Stimulated activated CD8-positive, alpha-beta memory T cell treated with anti-CD3 and anti-CD28 coated beads, Interleukin-4, amount 100 ng/mL, for 4 hours (primary cell): Measurements from ENCODE around the gene BCL6.
A peak's percentile ranks its signal among the peaks of the same experiment; 100 is the strongest.

ENCODE experiments used
- DNase-seq, 2 donors: peaks; one replicate each; pipeline ENCODE4 v3.0.0-alpha.2; 2020; ENCODE audit warnings: low read depth in 2 of 2, low spot score in 1 of 2

Gene BCL6

GRCh38 chr3:187763850-187764648, 18.8 kb upstream of the BCL6 start:
- DNase-seq, result no peak

GRCh38 chr3:187762792-187763191, 17.5 kb upstream of the BCL6 start:
- no peak for DNase-seq

DNA sequence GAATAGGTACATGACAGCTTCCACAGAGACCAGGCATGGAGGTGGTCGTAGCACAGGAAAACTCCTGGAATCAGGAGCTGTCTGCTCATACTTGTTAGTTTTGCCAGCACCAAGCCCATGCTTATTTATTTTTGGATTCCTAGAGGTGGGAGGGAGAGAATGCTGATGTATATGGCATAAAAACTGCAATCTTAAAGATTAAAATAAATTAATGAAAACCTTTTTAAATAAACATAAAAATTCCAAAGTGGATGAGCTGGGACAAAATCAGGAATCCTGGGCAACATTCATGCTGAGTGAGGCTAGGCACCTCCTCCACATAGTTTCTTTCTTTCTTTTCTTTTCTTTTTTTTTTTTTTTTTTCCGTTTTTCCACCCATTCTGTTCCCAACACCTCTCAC, 14.3 kb upstream of the BCL6 start:
- no peak for DNase-seq

DNA sequence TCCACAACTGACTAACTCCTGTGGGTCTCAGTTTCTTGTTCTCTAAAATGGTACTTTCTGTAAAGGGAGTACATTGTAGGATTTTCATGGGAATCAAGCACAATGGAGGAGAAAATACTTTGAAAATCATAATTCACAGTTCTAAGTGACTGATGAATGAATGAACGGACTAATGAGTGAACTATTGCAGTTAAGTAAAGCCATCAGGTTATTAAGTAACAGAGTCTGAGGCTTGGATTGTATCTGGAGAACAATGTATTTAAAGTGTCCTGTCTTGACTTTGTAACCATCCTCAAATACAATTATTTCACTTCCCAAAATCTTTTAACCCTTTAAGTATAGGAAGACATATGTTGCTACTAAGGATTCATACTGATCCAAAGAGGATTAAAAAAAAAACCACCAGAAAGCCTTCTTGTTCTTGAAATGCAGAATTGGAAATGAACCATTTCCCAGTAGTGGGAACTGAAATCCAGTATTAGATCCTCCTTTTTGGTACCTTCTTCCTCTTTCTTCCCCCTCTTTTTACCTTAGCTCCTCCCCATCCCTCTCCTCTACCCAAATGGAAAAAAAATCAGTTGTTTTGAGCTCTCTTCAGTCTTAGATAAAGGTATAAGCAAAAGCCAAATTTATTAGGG, 13.2 kb upstream of the BCL6 start:
- DNase-seq, result no peak

DNA sequence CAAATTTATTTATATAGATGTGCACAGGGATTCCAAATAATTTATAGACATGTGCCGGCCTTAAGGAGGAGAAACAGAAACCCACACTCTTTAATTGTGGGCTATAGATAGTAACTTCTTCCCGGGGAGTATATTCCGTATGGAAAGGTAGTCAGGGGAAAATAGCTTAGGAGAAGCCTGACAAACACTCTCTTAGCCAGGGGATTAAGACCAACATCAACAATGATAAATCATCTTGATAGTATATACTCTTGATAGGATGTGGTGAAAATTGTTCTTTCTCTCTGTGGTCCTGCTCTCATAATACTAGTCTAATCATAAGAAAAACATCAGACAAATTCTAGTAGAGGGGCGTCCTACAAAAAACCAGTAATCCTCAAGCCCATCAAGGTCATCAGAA, 8.2 kb upstream of the BCL6 start:
- DNase-seq, result no peak

DNA sequence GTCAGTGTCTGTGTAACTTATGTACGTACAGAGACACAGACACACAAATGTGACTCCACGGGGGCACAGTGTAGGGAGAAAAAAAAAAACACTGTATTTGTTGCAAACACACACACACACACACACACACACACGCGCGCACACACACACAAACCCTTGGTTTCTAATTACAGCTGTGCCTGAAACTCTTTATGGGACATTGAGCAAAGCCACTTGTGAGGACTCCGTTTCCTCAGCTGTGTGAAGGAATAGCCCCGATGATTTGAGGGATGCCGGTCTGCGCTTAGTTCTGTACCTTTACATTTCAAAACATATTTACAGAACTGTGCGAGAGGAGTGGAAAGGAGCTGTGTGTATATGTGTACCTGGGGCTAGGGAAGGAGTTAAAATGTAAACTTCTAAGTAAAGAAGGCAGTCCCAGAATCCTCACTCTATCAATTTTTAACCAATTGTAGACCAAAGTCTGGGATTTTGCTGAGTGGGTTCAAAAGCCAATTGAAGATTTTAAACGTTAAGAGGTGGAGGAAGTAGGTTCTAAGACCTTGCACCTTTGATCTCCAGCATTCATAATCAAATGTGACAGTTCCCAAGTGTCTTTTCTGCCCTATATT, 5.3 kb upstream of the BCL6 start:
- DNase-seq, result no peak

- no peak for DNase-seq
Measured at GRCh38 chr3:187750006-187750512, 4.8 kb upstream of the BCL6 start.

DNA sequence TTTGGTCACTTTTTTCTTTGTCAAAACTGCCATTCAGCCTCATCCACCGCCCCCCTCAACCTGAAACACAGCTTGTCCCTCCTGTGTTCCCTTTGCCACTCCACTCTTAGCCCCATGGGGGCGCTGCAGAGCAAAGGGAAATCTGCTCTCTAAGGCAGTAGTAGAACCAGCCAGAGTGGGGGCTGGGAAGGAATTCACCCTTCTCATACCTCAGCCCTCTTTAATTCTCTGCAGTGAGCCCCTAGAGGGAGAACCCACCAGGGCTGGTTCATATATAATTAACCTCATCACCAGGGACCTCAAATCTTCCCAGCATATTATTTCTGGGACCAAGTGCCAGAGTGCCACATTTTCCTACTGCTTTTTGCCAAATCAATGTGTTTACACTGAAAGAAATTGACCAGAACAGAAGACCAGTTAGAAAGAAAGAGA, 2.8 kb upstream of the BCL6 start:
- DNase-seq, result peak; percentile 79 to 91

DNA sequence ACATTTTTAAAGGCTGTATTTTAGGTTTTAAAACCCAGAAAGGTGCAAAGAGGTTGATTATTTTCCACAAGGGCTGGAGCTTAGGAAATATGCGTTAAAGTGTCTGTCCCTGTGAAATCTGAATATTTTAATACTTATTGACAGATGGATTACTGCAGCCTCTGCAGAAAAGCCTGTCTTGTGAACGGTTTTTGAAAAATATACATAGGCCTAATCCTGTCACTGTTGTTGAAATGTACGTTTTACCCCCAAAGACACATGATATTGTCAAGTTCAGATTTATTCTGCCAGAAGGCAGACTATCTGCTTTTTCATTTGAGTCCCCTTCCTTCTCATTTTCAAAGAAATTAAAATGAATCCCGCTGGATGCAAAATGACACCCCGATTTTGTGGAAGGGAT, 2.2 kb upstream of the BCL6 start:
- no peak for DNase-seq

DNA sequence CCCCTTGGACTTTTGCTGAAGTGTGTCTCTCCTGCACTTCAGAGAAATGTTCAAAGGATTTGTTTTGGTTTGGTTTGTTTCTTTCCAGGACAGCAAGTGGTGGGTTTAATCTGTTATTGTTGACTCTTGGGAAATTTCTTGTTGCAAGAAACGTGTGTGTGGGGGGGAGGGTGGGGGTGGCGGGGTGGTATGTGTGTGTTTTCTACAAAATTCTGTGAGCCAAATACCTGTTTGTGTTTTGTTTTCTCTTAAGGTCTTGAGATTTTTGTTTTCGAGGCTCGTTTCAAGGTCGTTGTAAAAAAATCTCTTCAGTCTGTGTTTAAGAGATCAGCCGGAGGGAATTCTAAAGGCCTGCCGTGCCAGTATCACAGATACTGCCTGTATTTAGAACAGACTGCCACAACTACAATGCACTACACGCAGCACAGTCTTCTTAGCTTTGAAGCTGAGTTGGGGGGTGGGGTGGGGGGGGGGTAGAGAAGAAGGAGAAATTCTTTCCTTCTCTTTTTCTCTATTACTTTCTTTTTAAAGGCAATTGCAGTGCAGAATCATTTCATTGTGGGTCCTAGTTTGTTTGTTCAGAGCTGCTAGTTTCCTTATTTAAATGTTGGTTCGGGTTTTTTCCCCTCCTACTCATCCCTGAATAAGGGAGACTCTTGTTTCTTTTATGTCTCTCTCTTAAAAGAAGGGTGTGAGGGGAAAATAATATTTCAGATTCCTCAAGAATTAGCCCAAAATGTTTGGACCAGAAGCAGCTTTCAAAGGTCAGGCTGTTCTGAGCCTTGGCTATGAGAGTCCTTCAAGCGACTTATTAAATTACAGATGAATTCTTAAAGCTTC, 1.4 kb upstream of the BCL6 start:
- no peak for DNase-seq

DNA sequence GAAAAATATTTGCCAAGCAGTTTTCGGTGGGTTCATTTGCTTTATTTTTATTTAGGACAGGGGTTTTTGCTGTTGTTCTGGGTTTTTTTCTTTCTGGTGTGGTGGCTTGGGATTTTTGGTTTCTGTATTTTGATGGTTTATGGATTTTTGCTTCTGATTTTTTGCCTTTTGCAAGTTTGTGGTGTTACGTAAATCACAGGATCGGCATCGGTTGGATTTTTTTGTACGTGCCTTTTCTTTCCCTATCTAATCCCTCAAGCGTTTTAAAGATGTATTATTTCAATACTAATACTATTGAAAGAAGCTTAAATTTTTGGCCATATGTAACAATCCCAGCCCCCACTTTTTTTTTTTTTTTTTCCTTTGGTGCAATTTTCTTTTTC, 782 bp upstream of the BCL6 start:
- no peak for DNase-seq

- peak in 1 of 2 donors; percentile 10 for DNase-seq
Measured at GRCh38 chr3:187744169-187745151, 808 bp downstream of the BCL6 start.

DNA sequence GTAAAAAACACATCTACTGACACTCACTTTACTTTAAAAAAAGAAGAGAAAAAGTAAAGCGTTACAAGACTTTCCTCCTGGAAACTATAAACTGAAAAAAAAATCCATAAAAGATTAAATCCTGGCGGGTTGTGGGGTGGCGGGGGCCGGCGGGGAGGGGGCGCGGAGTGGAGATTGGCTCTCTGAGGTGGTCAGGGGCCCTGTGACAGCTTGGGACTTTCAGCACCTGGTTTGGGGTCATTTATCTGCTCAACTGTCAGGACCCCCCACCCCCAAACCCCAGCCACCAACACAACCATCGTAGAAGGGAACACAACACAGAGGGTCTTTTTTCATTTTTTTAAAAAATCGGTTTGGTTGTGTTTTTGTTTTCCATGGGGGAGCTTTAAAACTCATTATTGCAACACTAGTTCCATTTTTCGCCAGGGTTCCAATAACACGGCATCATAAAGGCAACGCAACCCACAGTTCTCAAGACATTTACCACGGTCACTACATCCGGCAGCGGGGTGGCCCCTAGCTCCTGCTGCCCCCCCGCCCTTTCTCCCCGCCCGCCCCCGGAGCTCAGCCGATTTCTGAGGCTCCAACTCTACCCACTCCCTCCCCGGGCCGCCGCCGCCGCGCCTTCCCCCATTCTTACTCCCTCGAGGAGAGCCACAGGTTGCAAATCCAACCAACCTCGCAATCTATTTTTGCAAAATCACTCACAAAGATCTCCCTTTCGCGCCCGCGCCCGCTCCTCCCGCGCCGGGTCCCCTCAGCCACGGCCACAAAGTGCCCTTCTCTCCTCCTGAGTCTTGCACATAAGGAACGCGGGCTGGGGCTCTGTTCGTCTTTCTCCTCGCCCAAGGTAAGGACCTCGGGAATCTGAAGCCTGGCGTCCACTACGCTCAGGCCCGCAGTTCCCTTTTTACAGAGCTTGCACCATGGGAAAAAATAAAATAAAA, 1.8 kb downstream of the BCL6 start:
- DNase-seq, result peak in 1 of 2 donors; percentile 30

- no peak for DNase-seq
Measured at GRCh38 chr3:187742351-187743171, 2.7 kb downstream of the BCL6 start.

- DNase-seq, result peak in 1 of 2 donors; percentile 54
Measured at GRCh38 chr3:187741403-187742350, 3.6 kb downstream of the BCL6 start.

DNA sequence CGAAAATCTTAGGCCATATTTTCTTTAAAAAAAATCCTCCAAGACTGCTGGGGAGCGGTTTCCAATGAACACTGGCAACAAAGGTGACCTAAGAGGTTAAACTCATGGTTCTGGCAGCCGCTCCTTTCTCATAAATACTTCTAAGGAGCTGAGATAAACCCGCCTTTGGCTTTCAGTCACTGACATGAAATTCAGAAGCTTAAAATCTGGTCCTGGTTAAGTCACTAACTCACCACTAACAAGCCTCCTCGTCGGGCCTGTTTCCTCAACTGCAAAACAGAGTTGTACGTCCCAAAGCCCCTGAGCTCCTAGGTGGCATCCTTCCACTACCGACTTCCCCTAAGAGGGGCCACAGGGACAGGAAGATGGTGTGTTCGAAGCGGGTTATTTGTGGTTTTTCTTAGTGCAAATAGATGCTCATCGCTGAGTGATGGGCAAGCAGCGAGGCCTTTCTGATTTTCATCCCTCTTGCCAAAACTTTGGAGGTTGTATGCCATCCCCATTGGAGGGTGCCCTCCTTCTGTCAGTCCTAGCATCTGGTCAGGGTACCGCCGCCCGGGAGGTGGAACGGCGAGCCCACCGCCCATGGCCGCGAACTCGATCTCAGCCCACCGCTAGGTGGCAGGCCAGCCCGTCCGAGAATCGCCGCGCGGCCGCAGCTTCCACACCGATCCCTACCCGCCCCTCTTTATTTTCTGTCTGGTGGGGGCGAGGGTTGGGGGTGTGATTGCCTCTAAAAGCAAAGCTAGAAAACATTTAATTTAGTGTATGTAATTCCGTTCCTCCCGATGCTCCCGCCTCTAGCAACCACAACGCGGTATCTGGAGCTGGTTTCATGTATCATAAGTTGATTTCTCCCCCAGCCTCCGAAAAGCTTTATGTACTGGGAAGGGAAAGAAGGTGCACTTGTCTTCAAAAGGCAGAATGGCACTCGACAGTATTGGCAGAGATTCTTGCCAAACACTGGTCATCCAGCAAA, 4.6 kb downstream of the BCL6 start:
- DNase-seq, result peak in 1 of 2 donors; percentile 46
